Stomach (tissue), 4 donors: ENCODE measurements around the gene FRMD5.
"Not testable (repeated sequence)": the region's sequence is repeated elsewhere in the genome, so short reads cannot be mapped to it uniquely, and the experiment has no call there.

ENCODE experiments used
- CTCF ChIP-seq, 7 experiments: fragments of 450-650 bp in 4 of 7; fragments of 200-600 bp in 3 of 7; sonication (generic) in 3 of 7; IDR thresholded peaks; one replicate each; pipeline ENCODE4 v1.5.1; 2016 to 2019; ENCODE audit warnings: antibody characterized with exemption in 7 of 7, control low read depth in 2 of 7, mild to moderate bottlenecking in 1 of 7
- EP300 ChIP-seq: sonication (generic); formaldehyde crosslinking; IDR thresholded peaks from one replicate; pipeline ENCODE4 v1.6.1; 2017; ENCODE audit warnings: antibody characterized with exemption
- POLR2A ChIP-seq, 4 donors: fragments of 450-650 bp; IDR thresholded peaks; one replicate each; pipeline ENCODE4 v1.6.1; 2016; ENCODE audit warnings: antibody characterized with exemption in 4 of 4, control low read depth in 2 of 4, mild to moderate bottlenecking in 1 of 4, moderate library complexity in 1 of 4
- POLR2AphosphoS5 ChIP-seq, 3 donors: sonication (generic); formaldehyde crosslinking; IDR thresholded peaks; one replicate each; pipeline ENCODE4 v1.6.1; 2016; ENCODE audit warnings: antibody characterized with exemption in 3 of 3

GRCh38 chr15:43832485-43832884 lies 362.6 kb downstream of the FRMD5 start:
- not testable (repeated sequence) for TF ChIP-seq CTCF (IDR thresholded peaks at IDR 0.05); POLR2A (IDR thresholded peaks at IDR 0.05); EP300; POLR2AphosphoS5 (IDR thresholded peaks at IDR 0.05)
